GM12875 (cell line): ENCODE results near the gene DLGAP3.
"Not testable (repeated sequence)": the region's sequence is repeated elsewhere in the genome, so short reads cannot be mapped to it uniquely, and the experiment has no call there.

ENCODE experiments used
- H3K4me3 ChIP-seq: one replicate; pipeline ENCODE4 v1.5.1; 2011; ENCODE audit warnings: low read depth, low read length, control low read depth
- CTCF ChIP-seq: IDR thresholded peaks from 2 replicates; pipeline ENCODE4 v1.5.1; 2011; ENCODE audit warnings: low read depth, mild to moderate bottlenecking, control low read depth, inconsistent platforms, low read length, moderate library complexity, borderline replicate concordance; ENCODE audit not compliant: insufficient read depth

The DLGAP3 gene

GRCh38 chr1:34946211-34946610 lies 16.8 kb upstream of the DLGAP3 start:
- H3K4me3 ChIP-seq = no peak overlapping the region
- TF ChIP-seq CTCF = no peak

GRCh38 chr1:34941798-34942197 lies 12.3 kb upstream of the DLGAP3 start:
- H3K4me3 ChIP-seq = not testable (repeated sequence)

GRCh38 chr1:34930702-34931071 lies 1.2 kb upstream of the DLGAP3 start:
- TF ChIP-seq CTCF = no peak

GRCh38 chr1:34929853-34930701 lies 627 bp upstream of the DLGAP3 start:
- no peak overlapping the region for H3K4me3 ChIP-seq
- no peak for TF ChIP-seq CTCF

More at GRCh38 chr1:34930702-34931071, 1.2 kb upstream of the DLGAP3 start:
- no peak overlapping the region for H3K4me3 ChIP-seq

- TF ChIP-seq CTCF = no peak
- H3K4me3 ChIP-seq = peak overlapping the region; percentile 1
Measured at GRCh38 chr1:34928699-34929496, 552 bp downstream of the DLGAP3 start.

- H3K4me3 ChIP-seq = no peak overlapping the region
- no peak for TF ChIP-seq CTCF
Measured at GRCh38 chr1:34928066-34928696, 1.3 kb downstream of the DLGAP3 start.

- TF ChIP-seq CTCF = no peak
- H3K4me3 ChIP-seq = no peak overlapping the region
Measured at GRCh38 chr1:34927316-34927715, 2.1 kb downstream of the DLGAP3 start.
